SJSA1 (cell line): Measurements from ENCODE around the gene PVALB. TPM values are rescaled to one million over a fixed set of nuclear protein-coding genes. Genes with fewer than 3 reads are reported as not detected.

Source experiments
- DNase-seq, 2 experiments: peaks; one replicate each; pipeline ENCODE4 v3.0.0-alpha.2; 2015 to 2020; ENCODE audit warnings: low spot score in 2 of 2, low read depth in 1 of 2
- H3K27ac ChIP-seq: fragments of 250-450 bp; sonication (Bioruptor Pico); 2 replicates; pipeline ENCODE4 v1.5.1; 2020; ENCODE audit warnings: mild to moderate bottlenecking, moderate library complexity
- H3K27me3 ChIP-seq: fragments of 250-450 bp; sonication (Bioruptor Pico); replicated peaks from 2 replicates; pipeline ENCODE4 v1.5.1; 2020; ENCODE audit warnings: mild to moderate bottlenecking, moderate library complexity
- H3K36me3 ChIP-seq: fragments of 250-450 bp; sonication (Bioruptor Pico); 2 replicates; pipeline ENCODE4 v1.5.1; 2020; ENCODE audit warnings: mild to moderate bottlenecking
- H3K4me1 ChIP-seq: fragments of 250-450 bp; sonication (Bioruptor Pico); replicated peaks from 2 replicates; pipeline ENCODE4 v1.6.1; 2021; ENCODE audit warnings: mild to moderate bottlenecking
- H3K4me3 ChIP-seq: fragments of 250-450 bp; sonication (Bioruptor Pico); 2 replicates; pipeline ENCODE4 v1.5.1; 2020; ENCODE audit warnings: mild to moderate bottlenecking
- H3K9me3 ChIP-seq: fragments of 250-450 bp; sonication (Bioruptor Pico); replicated peaks from 2 replicates; pipeline ENCODE4 v1.5.1; 2020; ENCODE audit warnings: mild to moderate bottlenecking
- total RNA-seq: library from RNA; depleted of rRNA; stranded (reverse); fragments of >200 nt; shearing (Covaris generic); gene quantifications from 2 replicates; pipeline ENCODE4 v1.2.3, GENCODE V29; 2014

PVALB gene
- total RNA-seq, 1 experiment from 2014 or later, result not detected

DNA sequence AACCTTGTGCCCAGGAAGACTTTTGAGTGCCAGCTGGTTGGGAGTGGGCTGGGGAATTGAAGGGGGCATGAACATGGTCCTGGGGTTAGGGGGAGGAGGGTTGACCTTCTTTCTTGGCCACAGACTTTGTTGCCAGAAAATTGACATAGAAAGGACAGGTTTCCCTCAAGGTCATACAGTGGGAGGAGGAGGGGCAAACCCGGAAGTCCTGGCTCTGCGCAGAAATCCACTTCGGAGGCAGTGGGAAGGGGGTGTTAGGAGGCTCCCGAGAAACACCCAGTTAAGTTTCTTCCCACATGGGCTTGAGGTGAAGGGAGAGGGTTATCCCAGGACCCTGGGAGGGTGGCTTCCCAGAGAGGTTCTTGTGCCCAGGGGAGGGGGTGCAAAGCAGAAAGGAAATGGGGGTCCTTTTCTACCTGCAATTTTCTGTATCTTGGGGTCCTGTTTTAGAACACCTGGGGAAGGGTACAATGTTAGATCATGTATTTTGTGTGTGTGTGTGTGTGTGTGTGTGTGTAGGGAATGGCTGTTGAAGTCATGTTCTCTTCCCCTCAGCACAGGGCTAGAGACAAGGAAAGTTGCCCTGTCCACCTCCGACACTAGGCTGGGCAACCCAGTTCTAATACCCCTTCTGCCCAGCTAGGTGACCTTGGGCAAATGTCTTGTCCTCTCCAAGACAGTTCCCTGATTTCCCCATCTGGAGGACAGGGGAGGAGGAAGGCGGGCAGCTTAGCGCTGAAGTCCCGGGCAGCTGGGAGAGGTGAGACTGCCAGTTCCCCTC, 1.1 kb downstream of the PVALB start:
- Histone ChIP-seq H3K27ac (no peak overlapping the region), H3K4me1 (no peaks in the 10 kb centered on the region), H3K27me3 (peaks cover 77% of the 10 kb centered on the region), H3K36me3 (no peaks in the 10 kb centered on the region), H3K4me3 (no peak overlapping the region), H3K9me3 (no peaks in the 10 kb centered on the region)
- no peak for DNase-seq

- DNase-seq, result no peak
- no peaks in the 10 kb centered on the region for H3K4me1 ChIP-seq
- H3K36me3 ChIP-seq, result no peaks in the 10 kb centered on the region
- no peak overlapping the region for H3K4me3 ChIP-seq
- H3K27me3 ChIP-seq, result peaks cover 78% of the 10 kb centered on the region
- no peaks in the 10 kb centered on the region for H3K9me3 ChIP-seq
- H3K27ac ChIP-seq, result no peak overlapping the region
These were observed 2.0 kb downstream of the PVALB start for GRCh38 chr22:36814801-36815200.

- Histone ChIP-seq H3K4me1 (no peaks in the 10 kb centered on the region), H3K9me3 (no peaks in the 10 kb centered on the region), H3K4me3 (no peak overlapping the region), H3K27ac (no peak overlapping the region), H3K36me3 (no peaks in the 10 kb centered on the region), H3K27me3 (peaks cover 55% of the 10 kb centered on the region)
- DNase-seq, result no peak
These were observed 5.6 kb downstream of the PVALB start for GRCh38 chr22:36811094-36811800.

DNA sequence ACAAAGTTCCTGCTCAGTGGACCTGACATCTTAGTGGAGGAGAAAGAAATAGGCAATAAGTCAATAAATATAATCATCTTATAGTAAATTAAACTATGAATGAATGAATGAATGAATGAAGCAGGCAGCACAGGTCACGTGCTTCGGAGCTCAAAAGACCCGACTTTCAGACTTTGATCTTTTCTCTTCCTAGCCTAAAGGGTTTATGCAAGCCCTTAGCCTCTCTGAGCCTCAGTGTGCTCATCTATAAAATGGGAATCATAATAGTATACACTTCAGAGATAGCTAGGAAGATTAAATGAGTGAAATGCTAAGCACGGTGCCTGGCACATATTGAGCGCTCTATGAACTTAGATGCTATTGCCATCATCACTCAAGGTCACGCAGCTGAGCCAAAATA, 7.5 kb downstream of the PVALB start:
- no peaks in the 10 kb centered on the region for H3K36me3 ChIP-seq
- no peak overlapping the region for H3K4me3 ChIP-seq
- peaks cover 53% of the 10 kb centered on the region for H3K27me3 ChIP-seq
- no peaks in the 10 kb centered on the region for H3K4me1 ChIP-seq
- H3K27ac ChIP-seq, result no peak overlapping the region
- DNase-seq, result no peak
- no peaks in the 10 kb centered on the region for H3K9me3 ChIP-seq

DNA sequence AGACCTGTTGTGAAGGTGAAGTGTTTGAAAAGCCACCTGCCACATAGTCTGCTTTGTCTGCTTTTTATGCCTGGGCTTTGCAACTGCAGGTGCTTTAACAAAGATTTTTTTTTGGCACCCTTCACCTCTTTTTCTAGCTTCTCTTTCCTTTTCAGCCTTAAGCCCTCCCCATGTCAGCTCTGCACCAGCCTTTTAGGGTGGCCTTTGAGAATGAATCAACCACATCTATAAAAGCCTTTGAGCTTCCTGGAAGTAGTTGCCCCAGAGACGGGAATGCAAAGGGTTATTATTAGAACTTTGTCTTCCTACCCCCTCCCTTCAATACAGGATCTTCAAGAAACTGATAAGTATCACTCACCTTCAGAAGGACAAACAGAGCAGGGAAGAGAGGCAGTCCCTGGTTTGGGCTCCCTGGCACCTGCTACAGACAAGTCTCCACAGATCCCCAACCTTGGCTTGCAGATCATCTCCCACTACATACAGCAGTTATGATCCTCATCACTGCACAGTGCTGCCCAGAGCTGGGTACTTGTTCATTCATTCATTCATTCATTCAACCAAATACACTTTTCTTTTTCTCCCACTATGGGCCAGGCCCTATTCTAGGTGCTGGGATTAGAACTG, 8.0 kb downstream of the PVALB start:
- Histone ChIP-seq H3K4me3 (no peak overlapping the region), H3K27ac (no peak overlapping the region), H3K36me3 (no peaks in the 10 kb centered on the region), H3K4me1 (no peaks in the 10 kb centered on the region), H3K9me3 (no peaks in the 10 kb centered on the region), H3K27me3 (peaks cover 50% of the 10 kb centered on the region)
- no peak for DNase-seq

DNA sequence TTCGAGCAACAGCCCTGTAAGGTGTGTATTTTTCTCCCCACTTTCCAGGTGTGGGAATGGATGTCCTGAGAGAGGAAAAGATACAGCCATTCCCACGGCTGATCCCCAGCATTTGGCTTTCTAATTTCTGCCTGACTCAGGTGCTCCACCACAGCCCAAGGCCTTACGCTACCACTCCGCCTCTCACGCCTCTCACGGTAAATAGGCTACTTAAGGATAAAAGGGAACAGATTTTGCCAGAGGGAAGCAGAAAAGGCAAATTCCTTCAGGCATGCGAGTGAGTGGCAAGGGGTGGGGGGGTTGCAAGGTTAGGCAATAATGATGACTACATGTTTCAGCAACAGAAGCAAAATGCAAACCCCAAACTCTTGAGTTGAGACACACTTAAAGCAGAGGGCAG, 9.2 kb downstream of the PVALB start:
- no peak for DNase-seq
- H3K4me3 ChIP-seq, result no peak overlapping the region
- peaks cover 46% of the 10 kb centered on the region for H3K27me3 ChIP-seq
- H3K27ac ChIP-seq, result no peak overlapping the region
- no peaks in the 10 kb centered on the region for H3K36me3 ChIP-seq
- H3K4me1 ChIP-seq, result no peaks in the 10 kb centered on the region
- H3K9me3 ChIP-seq, result no peaks in the 10 kb centered on the region

DNA sequence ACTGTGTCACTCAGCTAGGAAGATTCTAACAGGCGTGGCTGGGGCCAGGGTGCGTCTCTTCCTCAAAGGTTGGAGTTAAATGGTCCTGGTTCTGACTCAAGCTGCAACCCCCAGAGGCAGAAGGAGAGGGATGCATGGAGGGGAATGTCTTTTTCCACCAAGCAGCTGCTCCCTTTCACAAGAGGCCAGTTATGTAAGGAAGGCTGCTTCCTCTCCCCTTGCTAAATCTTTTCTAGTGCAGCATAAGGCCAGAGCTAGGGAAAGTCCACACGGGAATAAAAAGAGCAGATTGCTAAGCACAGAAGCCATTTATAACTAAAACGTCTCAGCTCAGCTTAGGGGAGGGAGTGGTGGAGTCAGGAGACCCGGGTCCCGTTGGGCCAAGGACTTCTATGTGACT, 10.0 kb downstream of the PVALB start:
- Histone ChIP-seq H3K27ac (no peak overlapping the region), H3K9me3 (no peaks in the 10 kb centered on the region), H3K27me3 (peaks cover 38% of the 10 kb centered on the region), H3K36me3 (no peaks in the 10 kb centered on the region), H3K4me1 (no peaks in the 10 kb centered on the region), H3K4me3 (no peak overlapping the region)
- no peak for DNase-seq

DNA sequence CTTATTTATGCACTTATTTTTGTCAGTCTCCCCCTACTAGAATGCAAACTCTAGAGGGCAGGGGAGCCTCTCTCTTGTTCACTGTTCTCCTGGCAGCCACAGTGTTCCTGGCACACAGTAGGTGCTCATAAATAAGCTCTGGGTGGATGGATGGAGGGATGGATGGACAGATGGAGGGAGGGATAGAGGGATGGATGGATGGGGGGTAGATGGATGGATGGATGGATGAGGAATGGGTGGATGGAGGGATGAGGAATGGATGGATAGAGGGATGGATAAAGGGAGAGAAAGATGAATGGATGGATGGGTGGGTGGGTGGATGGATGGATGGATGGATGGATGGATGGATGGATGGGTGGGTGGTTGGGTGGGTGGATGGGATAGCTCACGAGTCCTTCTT, 13.5 kb downstream of the PVALB start:
- no peak overlapping the region for H3K4me3 ChIP-seq
- H3K27ac ChIP-seq, result no peak overlapping the region
- H3K9me3 ChIP-seq, result no peaks in the 10 kb centered on the region
- no peak for DNase-seq
- H3K4me1 ChIP-seq, result no peaks in the 10 kb centered on the region
- no peaks in the 10 kb centered on the region for H3K36me3 ChIP-seq
- peaks cover 34% of the 10 kb centered on the region for H3K27me3 ChIP-seq

GRCh38 chr22:36798674-36799066, 18.2 kb downstream of the PVALB start:
- Histone ChIP-seq H3K27ac (no peak overlapping the region), H3K4me1 (no peaks in the 10 kb centered on the region), H3K9me3 (no peaks in the 10 kb centered on the region), H3K27me3 (peaks cover 34% of the 10 kb centered on the region), H3K4me3 (no peak overlapping the region), H3K36me3 (no peaks in the 10 kb centered on the region)
- DNase-seq, result no peak

DNA sequence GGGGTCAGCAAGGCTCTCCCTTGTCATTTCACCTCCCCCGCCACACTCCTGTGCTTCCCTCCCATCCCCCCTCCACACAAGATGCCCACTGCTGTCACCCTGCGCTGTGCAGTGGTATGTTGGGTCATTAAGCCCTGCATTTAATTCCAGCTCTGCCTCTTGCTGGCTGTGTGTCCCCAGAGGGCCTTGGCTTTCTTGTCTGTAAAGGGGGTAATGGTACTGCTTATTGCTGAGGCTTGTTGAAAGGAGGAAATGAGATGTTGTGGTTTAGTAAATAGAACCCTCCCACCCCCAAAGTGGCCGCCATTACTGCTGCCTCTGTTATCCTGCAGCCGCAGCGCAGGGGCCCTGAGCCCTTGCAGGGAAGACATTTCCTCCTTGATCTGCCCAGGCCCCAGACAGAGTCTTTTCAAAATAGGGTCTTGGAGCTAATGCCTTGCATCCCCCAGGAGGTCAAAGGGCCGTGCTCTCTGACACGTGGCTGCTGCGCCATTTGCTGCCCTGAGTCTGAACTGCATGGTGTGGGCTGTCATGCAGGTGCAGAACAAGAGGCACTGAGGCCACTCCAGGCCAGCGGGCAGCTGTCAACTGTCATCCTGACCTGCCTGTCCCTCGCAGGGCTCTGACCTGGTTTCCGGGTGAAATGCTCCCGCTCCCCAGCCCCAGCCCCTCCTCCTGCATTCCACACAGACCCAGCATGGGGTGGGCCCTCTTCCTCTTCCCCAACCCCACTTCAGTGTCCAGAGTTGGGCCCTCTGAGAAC, 18.7 kb downstream of the PVALB start:
- Histone ChIP-seq H3K9me3 (no peaks in the 10 kb centered on the region), H3K27me3 (peaks cover 37% of the 10 kb centered on the region), H3K4me1 (no peaks in the 10 kb centered on the region), H3K4me3 (no peak overlapping the region), H3K27ac (no peak overlapping the region), H3K36me3 (no peaks in the 10 kb centered on the region)
- no peak for DNase-seq

- Histone ChIP-seq H3K4me3 (no peak overlapping the region), H3K4me1 (no peaks in the 10 kb centered on the region)
These were observed 19.5 kb downstream of the PVALB start for GRCh38 chr22:36797374-36797773.

DNA sequence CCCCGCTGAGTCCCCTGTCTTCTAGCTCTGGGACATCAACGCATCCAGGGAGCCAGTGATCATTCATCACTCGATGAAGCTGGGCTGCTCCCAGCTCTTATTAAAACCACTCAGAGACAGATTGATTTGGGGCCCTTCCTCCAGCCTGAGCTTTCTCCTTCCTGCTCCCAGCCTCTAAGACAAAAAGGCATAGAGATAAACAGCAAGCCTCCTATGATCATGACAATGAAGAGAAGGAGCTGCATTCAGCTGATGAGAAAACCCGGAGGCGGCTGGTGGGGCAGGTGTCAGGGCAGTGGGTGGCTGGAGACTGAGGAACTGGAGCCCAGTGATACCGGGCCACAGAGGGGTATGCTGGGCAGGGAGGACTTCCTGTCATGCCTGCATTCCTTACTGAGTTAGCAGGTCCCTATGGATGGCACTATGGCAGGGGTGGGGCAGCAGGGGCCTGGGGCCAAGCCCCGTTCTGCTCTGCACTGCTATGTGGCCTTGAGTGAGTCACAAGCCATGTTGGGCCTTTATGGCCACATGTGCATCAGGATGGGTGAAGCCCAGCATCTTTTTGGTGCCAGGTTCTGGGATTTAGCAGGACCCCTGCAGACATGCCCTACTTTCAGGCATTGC, 20.2 kb downstream of the PVALB start:
- H3K4me3 ChIP-seq, result no peak overlapping the region
- no peak overlapping the region for H3K27ac ChIP-seq
- peaks cover 39% of the 10 kb centered on the region for H3K27me3 ChIP-seq
- H3K36me3 ChIP-seq, result no peaks in the 10 kb centered on the region
- no peak for DNase-seq
- H3K4me1 ChIP-seq, result no peaks in the 10 kb centered on the region
- H3K9me3 ChIP-seq, result no peaks in the 10 kb centered on the region

More at GRCh38 chr22:36797374-36797773, 19.5 kb downstream of the PVALB start:
- Histone ChIP-seq H3K9me3 (no peaks in the 10 kb centered on the region), H3K27ac (no peak overlapping the region), H3K36me3 (no peaks in the 10 kb centered on the region), H3K27me3 (peaks cover 37% of the 10 kb centered on the region)
- no peak for DNase-seq

GRCh38 chr22:36795633-36796032, 21.2 kb downstream of the PVALB start:
- no peak for DNase-seq
- Histone ChIP-seq H3K27ac (no peak overlapping the region), H3K4me1 (no peaks in the 10 kb centered on the region), H3K9me3 (no peaks in the 10 kb centered on the region), H3K27me3 (peaks cover 41% of the 10 kb centered on the region), H3K4me3 (no peak overlapping the region), H3K36me3 (no peaks in the 10 kb centered on the region)
